HG03196 (cell line): ENCODE results near the gene R3HDM2.

Source experiments
- ATAC-seq: cut with Tn5 transposase; IDR thresholded peaks from one replicate; pipeline ENCODE4 v1.9.1; 2021; ENCODE audit not compliant: unreplicated experiment

R3HDM2 gene

GRCh38 chr12:57208631-57209282, 222.1 kb downstream of the R3HDM2 start:
- ATAC-seq = no peak

- ATAC-seq = no peak
Observed at GRCh38 chr12:57207731-57208630, 222.9 kb downstream of the R3HDM2 start.

GRCh38 chr12:57205931-57206330, 224.9 kb downstream of the R3HDM2 start:
- ATAC-seq = no peak

- no peak for ATAC-seq
Observed at GRCh38 chr12:57205186-57205585, 225.7 kb downstream of the R3HDM2 start.

GRCh38 chr12:57204454-57204853, 226.4 kb downstream of the R3HDM2 start:
- no peak for ATAC-seq

- no peak for ATAC-seq
Observed at GRCh38 chr12:57203791-57204190, 227.1 kb downstream of the R3HDM2 start.
